H1 (cell line): ENCODE data around the gene GPC6. TPM values are rescaled to one million over a fixed set of nuclear protein-coding genes. Genes with fewer than 3 reads are reported as not detected.

Experiments
- CTCF ChIA-PET: fragments of 300-600 bp; sonication (Branson Sonifier 250); formaldehyde crosslinking; loops from one replicate; lab custom pipeline; 2021; ENCODE audit not compliant: partially characterized antibody; lab: Charles Lee
- POLR2A ChIA-PET: fragments of 300-600 bp; sonication (Branson Sonifier 250); formaldehyde crosslinking; loops from one replicate; lab custom pipeline; 2021; ENCODE audit warnings: inconsistent platforms; ENCODE audit not compliant: partially characterized antibody; lab: Charles Lee
- DNase-seq, 2 experiments: peaks; one replicate each; pipeline versions ENCODE4 v3.0.0 to v3.0.0-alpha.2; 2010 to 2022; ENCODE audit warnings: low spot score in 2 of 2, low read depth in 1 of 2, mixed read lengths in 1 of 2
- FAIRE-seq: peaks from 2 replicates; lab custom pipeline; 2011; peaks lifted over from hg19 to GRCh38; lab: Jason Lieb, UNC
- H2AFZ ChIP-seq: 2 replicates; pipeline ENCODE4 v1.8.1; 2012; ENCODE audit warnings: low read length, inconsistent platforms
- H2AK5ac ChIP-seq: 2 replicates; pipeline ENCODE4 v1.6.1; 2013; ENCODE audit warnings: low read depth, low read length
- H2BK120ac ChIP-seq: replicated peaks from 2 replicates; pipeline ENCODE3; 2013; ENCODE audit warnings: low read depth, low read length, inconsistent platforms
- H2BK12ac ChIP-seq: 2 replicates; pipeline ENCODE4 v1.6.1; 2013; ENCODE audit warnings: low read depth, low read length
- H2BK15ac ChIP-seq: 2 replicates; pipeline ENCODE4 v1.6.1; 2013; ENCODE audit warnings: low read length
- H2BK20ac ChIP-seq: 2 replicates; pipeline ENCODE4 v1.6.1; 2013; ENCODE audit warnings: low read length
- H2BK5ac ChIP-seq: 2 replicates; pipeline ENCODE4 v1.6.1; 2013; ENCODE audit warnings: low read depth, low read length
- H3K14ac ChIP-seq: 2 replicates; pipeline ENCODE4 v1.6.1; 2013; ENCODE audit warnings: inconsistent platforms; ENCODE audit not compliant: insufficient read length
- H3K18ac ChIP-seq: 2 replicates; pipeline ENCODE4 v1.6.1; 2013; ENCODE audit warnings: low read length; ENCODE audit errors: extremely low read depth
- H3K23ac ChIP-seq: 2 replicates; pipeline ENCODE4 v1.6.1; 2013; ENCODE audit warnings: inconsistent platforms; ENCODE audit not compliant: insufficient read length
- H3K23me2 ChIP-seq: 2 replicates; pipeline ENCODE4 v1.6.1; 2013; ENCODE audit warnings: low read depth, low read length
- H3K27ac ChIP-seq: 2 replicates; pipeline ENCODE4 v1.6.1; 2011; ENCODE audit warnings: low read depth, low read length, inconsistent platforms
- H3K27me3 ChIP-seq, 4 experiments: replicated peaks in 1 of 4; 1 replicate in 1 of 4; 2 replicates in 3 of 4; pipeline versions ENCODE4 v1.6.1 to v1.8.1; 2011 to 2013; ENCODE audit warnings: low read length in 3 of 4, mild to moderate bottlenecking in 3 of 4, inconsistent platforms in 2 of 4, mixed read lengths in 2 of 4, moderate library complexity in 1 of 4; ENCODE audit not compliant: control insufficient read depth in 3 of 4, insufficient read depth in 3 of 4; ENCODE audit errors: extremely low read depth in 1 of 4
- H3K36me3 ChIP-seq, 4 experiments: 2 replicates each; pipeline versions ENCODE4 v1.6.1 to v1.8.1; 2011 to 2013; ENCODE audit warnings: mild to moderate bottlenecking in 4 of 4, low read length in 3 of 4, moderate library complexity in 2 of 4, control low read depth in 1 of 4, inconsistent platforms in 1 of 4; ENCODE audit not compliant: insufficient read depth in 4 of 4, control insufficient read depth in 2 of 4
- H3K4ac ChIP-seq: replicated peaks from 2 replicates; pipeline ENCODE3; 2013; ENCODE audit warnings: low read length, low read depth, mixed read lengths, inconsistent platforms; ENCODE audit not compliant: insufficient read length
- H3K4me1 ChIP-seq, 4 experiments: replicated peaks in 1 of 4; 1 replicate in 1 of 4; 2 replicates in 3 of 4; pipeline versions ENCODE4 v1.6.1 to v1.8.1; 2011 to 2013; ENCODE audit warnings: low read length in 3 of 4, inconsistent platforms in 2 of 4, mixed read lengths in 1 of 4; ENCODE audit not compliant: insufficient read depth in 4 of 4, control insufficient read depth in 3 of 4
- H3K4me2 ChIP-seq, 2 experiments: 2 replicates each; pipeline versions ENCODE4 v1.6.1 to v1.8.1; 2011 to 2013; ENCODE audit warnings: low read depth in 2 of 2, low read length in 2 of 2, control low read depth in 1 of 2, inconsistent platforms in 1 of 2, mild to moderate bottlenecking in 1 of 2; ENCODE audit not compliant: insufficient read depth in 1 of 2
- H3K4me3 ChIP-seq, 4 experiments: fragments of 200-600, 300-600 bp in 1 of 4; sonication (generic), shearing (Covaris generic), sonication (Bioruptor Twin) in 1 of 4; 2 replicates each; pipeline versions ENCODE4 v1.5.1 to v1.8.1; 2011 to 2016; ENCODE audit warnings: low read length in 4 of 4, low read depth in 3 of 4, control low read depth in 2 of 4, inconsistent platforms in 2 of 4, mild to moderate bottlenecking in 2 of 4, mixed read lengths in 1 of 4, moderate library complexity in 1 of 4; ENCODE audit not compliant: insufficient read depth in 2 of 4; ENCODE audit errors: extremely low read depth in 1 of 4
- H3K56ac ChIP-seq: replicated peaks from 2 replicates; pipeline ENCODE3; 2013; ENCODE audit warnings: low read depth, mild to moderate bottlenecking, mixed read lengths, low read length, inconsistent platforms; ENCODE audit not compliant: insufficient read length
- H3K79me1 ChIP-seq: 2 replicates; pipeline ENCODE4 v1.6.1; 2013; ENCODE audit warnings: low read depth, low read length, control low read depth
- H3K79me2 ChIP-seq, 2 experiments: 2 replicates each; pipeline versions ENCODE4 v1.6.1 to v1.8.1; 2012 to 2013; ENCODE audit warnings: low read length in 2 of 2, mild to moderate bottlenecking in 2 of 2, inconsistent platforms in 1 of 2; ENCODE audit not compliant: insufficient read depth in 2 of 2, control insufficient read depth in 1 of 2
- H3K9ac ChIP-seq, 4 experiments: replicated peaks in 1 of 4; 1 replicate in 1 of 4; 2 replicates in 3 of 4; pipeline versions ENCODE4 v1.6.1 to v1.8.1; 2011 to 2013; ENCODE audit warnings: low read depth in 3 of 4, low read length in 3 of 4, control low read depth in 2 of 4, mild to moderate bottlenecking in 2 of 4, moderate library complexity in 2 of 4, inconsistent platforms in 1 of 4; ENCODE audit errors: extremely low read depth in 1 of 4
- H3K9me3 ChIP-seq, 2 experiments: 2 replicates each; pipeline versions ENCODE4 v1.6.1 to v1.8.1; 2012 to 2013; ENCODE audit warnings: mild to moderate bottlenecking in 2 of 2, moderate library complexity in 2 of 2, control low read depth in 1 of 2, inconsistent platforms in 1 of 2, low read depth in 1 of 2, low read length in 1 of 2, mixed read lengths in 1 of 2; ENCODE audit not compliant: insufficient read depth in 2 of 2
- H4K20me1 ChIP-seq, 2 experiments: replicated peaks in 1 of 2; 2 replicates each; pipeline versions ENCODE3 to v1.8.1; 2011 to 2013; ENCODE audit warnings: inconsistent platforms in 2 of 2, low read length in 2 of 2, mild to moderate bottlenecking in 1 of 2; ENCODE audit not compliant: insufficient read depth in 2 of 2, control insufficient read depth in 1 of 2
- H4K5ac ChIP-seq: 2 replicates; pipeline ENCODE4 v1.6.1; 2013; ENCODE audit warnings: low read length, low read depth, mixed read lengths, inconsistent platforms; ENCODE audit not compliant: insufficient read length
- H4K8ac ChIP-seq: 2 replicates; pipeline ENCODE4 v1.8.0; 2013; ENCODE audit warnings: mild to moderate bottlenecking, moderate library complexity, low read length, inconsistent platforms; ENCODE audit not compliant: insufficient read depth; ENCODE audit errors: extremely low read depth
- H4K91ac ChIP-seq: replicated peaks from 2 replicates; pipeline ENCODE3; 2013; ENCODE audit warnings: low read length, mixed read lengths, inconsistent platforms; ENCODE audit not compliant: insufficient read length
- KDM1A ChIP-seq: fragments of 200-600, 300-600 bp; sonication (generic); IDR thresholded peaks from 2 replicates; pipeline ENCODE4 v1.7.1; 2016; ENCODE audit warnings: mild to moderate bottlenecking, low read length, borderline replicate concordance
- NANOG ChIP-seq: IDR thresholded peaks from 2 replicates; pipeline ENCODE4 v1.6.1; 2011; ENCODE audit warnings: low read length, low read depth, mild to moderate bottlenecking, inconsistent platforms; ENCODE audit not compliant: insufficient read depth, poor library complexity, severe bottlenecking
- RAD21 ChIP-seq, 2 experiments: IDR thresholded peaks in 1 of 2; conservative IDR thresholded peaks in 1 of 2; 2 replicates each; pipeline ENCODE4 v1.6.1; 2011; ENCODE audit warnings: low read depth in 2 of 2, low read length in 2 of 2, improper control_type of control experiment in 1 of 2, inconsistent platforms in 1 of 2, mild to moderate bottlenecking in 1 of 2, moderate library complexity in 1 of 2
- WGBS, 2 experiments: shearing (Covaris generic) in 1 of 2; methylation state at CpG; one replicate each; pipeline versions ENCODE4 v1.1.6 to v1.1.7; 2013 to 2015; ENCODE audit warnings: low lambda C conversion rate in 2 of 2, mixed read lengths in 2 of 2, inconsistent platforms in 1 of 2, low coverage in 1 of 2, missing lambda C conversion rate in 1 of 2; ENCODE audit not compliant: insufficient replicate concordance in 2 of 2, insufficient coverage in 1 of 2, insufficient read length in 1 of 2; ENCODE audit errors: extremely low coverage in 1 of 2, missing lambda C conversion rate in 1 of 2; 5-methylcytosine and 5-hydroxymethylcytosine counted together
- polyA plus RNA-seq, 7 experiments: library from polyadenylated mRNA; depleted of rRNA in 3 of 7; stranded (reverse) in 5 of 7; unstranded in 2 of 7; fragments of >200 nt in 5 of 7; fragments of 200-250 nt in 2 of 7; gene quantifications; 1 replicate in 5 of 7; 2 replicates in 1 of 7; 4 replicates in 1 of 7; pipeline versions ENCODE4 v1.2.1 to v1.2.3, GENCODE V29; 2011 to 2013; ENCODE audit warnings: missing spikeins in 2 of 7, mixed read lengths in 2 of 7
- total RNA-seq: library from RNA; stranded (reverse); fragmentation: NEBNext Ultra II Directional; extraction: Animal tissue kit (Norgen Biotek cat#: 25700); gene quantifications from 2 replicates; pipeline ENCODE4 v1.2.1, GENCODE V29; 2021

The GPC6 gene
- total and polyA plus RNA-seq, 2 of the 8 experiments (the other 6 are each of a cell fraction or from before 2014, with no cell fraction given), result 5.4 to 12.0 TPM

GRCh38 chr13:93254775-93255174 lies 28.2 kb downstream of the GPC6 start:
- WGBS, 2 experiments, result 72% methylated on average over 4 of the region's 4 CpGs; no CpG with 5 or more reads in 1 of the 2 experiments
- Histone ChIP-seq H3K79me1 (no peaks in the 10 kb centered on the region; the same call in 1 of the 2 replicates), H3K23ac (no peak overlapping the region), H2BK5ac (no peak overlapping the region), H3K4me1 (peaks cover 0 to 5% (median 2%) of the 10 kb centered on the region in 4 experiments; a peak in 4 of 7 replicates), H3K36me3 (no peaks in the 10 kb centered on the region), H4K5ac (no peak overlapping the region), H2AK5ac (no peak overlapping the region), H2BK120ac (no peak overlapping the region)
- peak; percentile 5 to 6; a peak in 2 of 4 replicates for TF ChIP-seq RAD21 (IDR thresholded peaks at IDR 0.05 in 1 of 2, conservative IDR thresholded peaks at IDR 0.05 in 1 of 2; ENCODE audit: low read depth in 2 of 2, low read length in 2 of 2)
- TF ChIP-seq NANOG, result no peak
- TF ChIP-seq KDM1A, result no peak
- TF ChIP-seq, all 59 proteins: peak for 1
- H3K79me2 ChIP-seq, result peaks cover 0 to 11% of the 10 kb centered on the region in 2 experiments; a peak in 2 of 4 replicates
- H3K4ac ChIP-seq, result no peak overlapping the region
- no peak overlapping the region for H3K18ac ChIP-seq
- no peak overlapping the region for H3K9ac ChIP-seq
- H2BK20ac ChIP-seq, result no peak overlapping the region
- H3K56ac ChIP-seq, result no peak overlapping the region
- no peak for DNase-seq
- H2BK12ac ChIP-seq, result no peak overlapping the region
- no peaks in the 10 kb centered on the region for H4K20me1 ChIP-seq
- no peak for FAIRE-seq
- ChIA-PET CTCF (interaction anchor here (0.8 kb wide), 1 partner anchor 16 kb away, joined by 3 read pairs; no protein-coding TSS in a partner anchor), POLR2A (interaction anchor here (0.8 kb wide), 1 partner anchor 30 kb away, joined by 3 read pairs; no protein-coding TSS in a partner anchor)
- no peak overlapping the region for H3K27ac ChIP-seq
- H4K91ac ChIP-seq, result no peak overlapping the region
- H2AFZ ChIP-seq, result no peak overlapping the region
- no peaks in the 10 kb centered on the region for H3K9me3 ChIP-seq
- no peaks in the 10 kb centered on the region for H3K23me2 ChIP-seq
- no peak overlapping the region for H3K14ac ChIP-seq
- no peak overlapping the region for H3K4me3 ChIP-seq
- H3K4me2 ChIP-seq, result no peak overlapping the region
- H4K8ac ChIP-seq, result no peak overlapping the region
- H3K27me3 ChIP-seq, result no peaks in the 10 kb centered on the region
- no peak overlapping the region for H2BK15ac ChIP-seq
